ENCODE measurements around the gene WNT10A.

DNA sequence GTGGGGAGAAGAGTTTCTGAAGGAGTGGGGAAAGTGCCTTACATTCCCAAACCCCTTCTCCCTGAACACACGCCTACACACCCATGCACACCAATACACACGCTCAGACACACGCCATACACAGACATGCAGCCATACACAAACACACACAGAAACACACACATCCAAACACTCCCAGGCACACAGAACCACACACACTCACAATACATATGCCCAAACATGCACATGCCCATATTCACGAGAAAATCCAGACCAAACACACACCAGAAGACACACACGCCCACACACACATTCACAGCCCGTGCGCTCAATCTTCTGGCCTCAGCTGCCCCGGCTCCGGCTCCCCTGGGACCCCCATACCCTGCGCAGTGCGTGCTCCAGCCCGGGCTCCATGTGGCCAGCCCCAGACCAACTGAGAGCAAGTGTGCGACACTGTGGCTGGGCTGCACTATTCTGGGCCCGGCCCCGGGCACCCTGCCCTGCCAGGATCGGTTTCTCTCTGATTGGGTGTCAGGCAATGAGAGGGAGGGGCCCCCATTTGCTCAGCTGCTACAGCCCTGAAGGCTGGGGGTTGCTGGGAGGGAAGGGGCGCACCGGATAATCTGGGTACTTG is 49.2 kb upstream of the WNT10A start, which contains the start of gene PRKAG3:
- TF ChIP-seq POLR2A (IDR thresholded peaks at IDR 0.05), result no peak
- TF ChIP-seq, protein P1, sequence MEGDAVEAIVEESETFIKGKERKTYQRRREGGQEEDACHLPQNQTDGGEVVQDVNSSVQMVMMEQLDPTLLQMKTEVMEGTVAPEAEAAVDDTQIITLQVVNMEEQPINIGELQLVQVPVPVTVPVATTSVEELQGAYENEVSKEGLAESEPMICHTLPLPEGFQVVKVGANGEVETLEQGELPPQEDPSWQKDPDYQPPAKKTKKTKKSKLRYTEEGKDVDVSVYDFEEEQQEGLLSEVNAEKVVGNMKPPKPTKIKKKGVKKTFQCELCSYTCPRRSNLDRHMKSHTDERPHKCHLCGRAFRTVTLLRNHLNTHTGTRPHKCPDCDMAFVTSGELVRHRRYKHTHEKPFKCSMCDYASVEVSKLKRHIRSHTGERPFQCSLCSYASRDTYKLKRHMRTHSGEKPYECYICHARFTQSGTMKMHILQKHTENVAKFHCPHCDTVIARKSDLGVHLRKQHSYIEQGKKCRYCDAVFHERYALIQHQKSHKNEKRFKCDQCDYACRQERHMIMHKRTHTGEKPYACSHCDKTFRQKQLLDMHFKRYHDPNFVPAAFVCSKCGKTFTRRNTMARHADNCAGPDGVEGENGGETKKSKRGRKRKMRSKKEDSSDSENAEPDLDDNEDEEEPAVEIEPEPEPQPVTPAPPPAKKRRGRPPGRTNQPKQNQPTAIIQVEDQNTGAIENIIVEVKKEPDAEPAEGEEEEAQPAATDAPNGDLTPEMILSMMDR (IDR thresholded peaks at IDR 0.05), result no peak
- no peak for TF ChIP-seq POLR2AphosphoS5 (IDR thresholded peaks at IDR 0.05)
